ENCODE results near the gene FBLN2. TPM values are rescaled to one million over a fixed set of nuclear protein-coding genes. Genes with fewer than 3 reads are reported as not detected.

Gene FBLN2
- total RNA-seq, 1 experiment from 2014 or later: 0.11 TPM

- ChIA-PET CTCF (interaction anchor here (0.6 kb wide), 1 partner anchor 1411 kb away, joined by 3 read pairs; no protein-coding TSS in a partner anchor), POLR2A (ENCODE audit: unreplicated experiment) (no interaction called here)
- no peaks in the 10 kb centered on the region for H3K79me2 ChIP-seq (ENCODE audit: low read length)
- no peaks in the 10 kb centered on the region for H3K9me2 ChIP-seq (replicated peaks; ENCODE audit: low read length)
- no peaks in the 10 kb centered on the region for H3K36me3 ChIP-seq (ENCODE audit: low read depth, low read length)
- H3K4me1 ChIP-seq (ENCODE audit: insufficient read depth, low read length): peaks cover 28% of the 10 kb centered on the region
- H3K27me3 ChIP-seq (ENCODE audit: low read length): no peaks in the 10 kb centered on the region
- no peak overlapping the region for H3K4me2 ChIP-seq (ENCODE audit: low read length)
- no peak overlapping the region for H3K27ac ChIP-seq (ENCODE audit: low read length)
- no peaks in the 10 kb centered on the region for H3K9me3 ChIP-seq (ENCODE audit: low read length)
- no peak for TF ChIP-seq EZH2phosphoT487 (IDR thresholded peaks at IDR 0.05; ENCODE audit: borderline replicate concordance, low read length)
- no peak for TF ChIP-seq EZH2 (IDR thresholded peaks at IDR 0.05; ENCODE audit: low read length, unreplicated experiment)
- TF ChIP-seq CTCF (conservative IDR thresholded peaks at IDR 0.05; ENCODE audit: low read depth, low read length): no peak
- DNase-seq: no peak
- ATAC-seq: no peak
- no peaks in the 10 kb centered on the region for H4K20me1 ChIP-seq (ENCODE audit: low read length)
- no TSS peak for BruUV-seq (replicated peaks)
- H2AFZ ChIP-seq (ENCODE audit: low read length): no peak overlapping the region
- no peak overlapping the region for H3K4me3 ChIP-seq (ENCODE audit: low read length)
- intact Hi-C loops (cut with micrococcal nuclease): no loop called here
- H3F3A ChIP-seq (ENCODE audit: low read length, unreplicated experiment): no peaks in the 10 kb centered on the region
- no peak overlapping the region for H3K9ac ChIP-seq (ENCODE audit: low read length)
Observed at GRCh38 chr3:13501056-13501455, 47.9 kb upstream of the FBLN2 start.

GRCh38 chr3:13501521-13501920 is 47.4 kb upstream of the FBLN2 start:
- CTCF ChIA-PET: no interaction called here
- ATAC-seq (no peak), DNase-seq (no peak)
- no peaks in the 10 kb centered on the region for H3K9me3 ChIP-seq (ENCODE audit: low read length)
- no peak overlapping the region for H3K4me3 ChIP-seq (ENCODE audit: low read length)
- no peak overlapping the region for H2AFZ ChIP-seq (ENCODE audit: low read length)
- H4K20me1 ChIP-seq (ENCODE audit: low read length): no peaks in the 10 kb centered on the region
- no peak overlapping the region for H3K4me2 ChIP-seq (ENCODE audit: low read length)
- POLR2A ChIA-PET (ENCODE audit: unreplicated experiment): no interaction called here
- H3F3A ChIP-seq (ENCODE audit: low read length, unreplicated experiment): no peaks in the 10 kb centered on the region
- no peaks in the 10 kb centered on the region for H3K36me3 ChIP-seq (ENCODE audit: low read depth, low read length)
- intact Hi-C loops (cut with micrococcal nuclease): no loop called here
- no peak overlapping the region for H3K9ac ChIP-seq (ENCODE audit: low read length)
- no peak overlapping the region for H3K27ac ChIP-seq (ENCODE audit: low read length)
- H3K4me1 ChIP-seq (ENCODE audit: insufficient read depth, low read length): peaks cover 26% of the 10 kb centered on the region
- no peak for TF ChIP-seq EZH2phosphoT487 (IDR thresholded peaks at IDR 0.05; ENCODE audit: borderline replicate concordance, low read length)
- no peak for TF ChIP-seq EZH2 (IDR thresholded peaks at IDR 0.05; ENCODE audit: low read length, unreplicated experiment)
- TF ChIP-seq CTCF (conservative IDR thresholded peaks at IDR 0.05; ENCODE audit: low read depth, low read length): no peak
- H3K79me2 ChIP-seq (ENCODE audit: low read length): no peaks in the 10 kb centered on the region
- no TSS peak for BruUV-seq (replicated peaks)
- H3K27me3 ChIP-seq (ENCODE audit: low read length): no peaks in the 10 kb centered on the region
- H3K9me2 ChIP-seq (replicated peaks; ENCODE audit: low read length): no peaks in the 10 kb centered on the region

- H3K79me2 ChIP-seq (ENCODE audit: low read length): no peaks in the 10 kb centered on the region
- no peak overlapping the region for H3K4me2 ChIP-seq (ENCODE audit: low read length)
- ATAC-seq (no peak), DNase-seq (no peak)
- H4K20me1 ChIP-seq (ENCODE audit: low read length): no peaks in the 10 kb centered on the region
- H3K4me3 ChIP-seq (ENCODE audit: low read length): no peak overlapping the region
- BruUV-seq (replicated peaks): no TSS peak
- H3F3A ChIP-seq (ENCODE audit: low read length, unreplicated experiment): no peaks in the 10 kb centered on the region
- H3K4me1 ChIP-seq (ENCODE audit: insufficient read depth, low read length): peaks cover 22% of the 10 kb centered on the region
- no peak for TF ChIP-seq EZH2phosphoT487 (IDR thresholded peaks at IDR 0.05; ENCODE audit: borderline replicate concordance, low read length)
- H3K27ac ChIP-seq (ENCODE audit: low read length): no peak overlapping the region
- no peaks in the 10 kb centered on the region for H3K36me3 ChIP-seq (ENCODE audit: low read depth, low read length)
- POLR2A ChIA-PET (ENCODE audit: unreplicated experiment): no interaction called here
- H2AFZ ChIP-seq (ENCODE audit: low read length): no peak overlapping the region
- intact Hi-C loops (cut with micrococcal nuclease): no loop called here
- CTCF ChIA-PET: no interaction called here
- H3K27me3 ChIP-seq (ENCODE audit: low read length): no peaks in the 10 kb centered on the region
- no peaks in the 10 kb centered on the region for H3K9me3 ChIP-seq (ENCODE audit: low read length)
- H3K9ac ChIP-seq (ENCODE audit: low read length): no peak overlapping the region
- H3K9me2 ChIP-seq (replicated peaks; ENCODE audit: low read length): no peaks in the 10 kb centered on the region
Observed at GRCh38 chr3:13501958-13502790, 46.8 kb upstream of the FBLN2 start.

All from PC-3 (cell line).